ENCODE results near the gene MICAL3.

Gene MICAL3

GRCh38 chr22:17847360-17848078, 176.8 kb downstream of the MICAL3 start:
- in situ Hi-C loops (cut with HindIII; ENCODE audit: low sequenced_read_pairs) = no loop called here

DNA sequence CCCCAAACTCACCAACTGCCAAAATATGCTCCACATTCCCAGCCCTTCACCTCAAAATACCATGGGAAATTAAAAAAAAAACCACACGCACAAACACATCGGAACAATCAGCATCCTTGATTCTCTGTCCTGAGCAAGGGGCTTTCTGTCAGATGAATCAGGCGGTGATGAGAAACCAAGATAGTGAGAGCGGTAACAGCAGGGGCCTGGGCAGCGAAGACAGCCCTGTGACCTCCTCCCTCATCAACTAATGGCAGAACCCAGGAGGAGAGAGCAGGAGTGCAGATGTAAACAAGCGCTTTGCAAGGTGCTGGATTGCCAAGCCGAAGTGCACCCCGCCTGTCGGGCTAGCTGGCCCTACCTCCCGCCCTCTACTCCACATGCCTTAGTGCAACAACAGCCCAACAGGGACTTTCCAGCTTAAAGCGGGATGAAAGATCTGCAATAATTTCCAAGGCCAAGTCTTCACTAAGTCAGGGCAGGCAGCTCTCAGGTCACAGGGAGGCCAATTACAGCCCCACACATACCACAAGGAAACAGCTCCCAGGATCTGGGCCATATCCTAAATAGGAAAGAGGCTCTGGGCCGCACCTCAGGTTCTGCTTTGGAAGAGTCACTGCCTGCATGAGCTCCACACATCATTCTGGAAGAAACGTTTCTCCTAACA, 177.9 kb downstream of the MICAL3 start:
- in situ Hi-C loops (cut with HindIII; ENCODE audit: low sequenced_read_pairs) = no loop called here

- in situ Hi-C loops (cut with HindIII; ENCODE audit: low sequenced_read_pairs) = no loop called here
Observed at GRCh38 chr22:17845790-17846189, 178.6 kb downstream of the MICAL3 start.

GRCh38 chr22:17845327-17845726, 179.0 kb downstream of the MICAL3 start:
- in situ Hi-C loops (cut with HindIII; ENCODE audit: low sequenced_read_pairs) = no loop called here

GRCh38 chr22:17844150-17844549, 180.2 kb downstream of the MICAL3 start:
- in situ Hi-C loops (cut with HindIII; ENCODE audit: low sequenced_read_pairs) = no loop called here

DNA sequence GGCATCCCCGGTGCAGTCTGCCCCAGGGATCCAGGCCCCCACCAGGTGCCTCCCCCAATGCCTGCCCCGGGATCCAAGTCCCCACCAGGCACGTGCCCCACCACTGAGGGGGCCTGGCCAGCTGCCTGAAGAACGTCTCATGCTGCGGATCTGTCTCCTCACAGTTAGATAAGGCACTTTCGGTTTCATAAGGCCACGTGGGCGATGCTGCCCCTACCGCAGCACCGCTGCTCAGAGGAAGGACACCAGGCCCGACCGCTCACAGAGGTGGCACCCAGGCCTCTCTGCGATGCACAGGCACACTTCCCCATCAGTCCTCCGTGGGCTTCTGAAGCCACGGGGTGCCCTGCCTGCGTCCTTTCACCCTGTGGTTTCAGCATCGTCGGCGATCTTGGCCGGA, 182.0 kb downstream of the MICAL3 start:
- in situ Hi-C loops (cut with HindIII; ENCODE audit: low sequenced_read_pairs) = no loop called here

DNA sequence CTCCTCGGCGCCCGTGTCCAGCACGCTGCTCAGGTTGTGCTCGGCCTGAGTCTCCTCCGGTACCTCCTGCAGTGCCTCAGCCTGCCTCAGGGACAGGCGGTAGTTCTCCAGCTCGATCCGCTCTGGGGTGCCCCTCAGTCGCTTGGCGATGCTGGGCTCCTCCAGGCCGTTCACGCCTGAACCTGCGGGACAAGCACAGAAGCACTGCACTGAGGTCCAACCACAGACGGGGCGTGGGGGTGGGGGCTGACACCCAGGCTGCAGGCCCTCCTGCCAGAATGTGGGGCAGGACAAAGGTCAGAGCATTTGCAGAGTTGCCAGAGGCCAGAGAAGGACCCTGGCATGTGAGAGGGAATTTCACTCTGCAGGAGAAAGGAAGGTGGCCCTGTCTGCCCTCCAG, 182.5 kb downstream of the MICAL3 start:
- in situ Hi-C loops (cut with HindIII; ENCODE audit: low sequenced_read_pairs) = no loop called here

DNA sequence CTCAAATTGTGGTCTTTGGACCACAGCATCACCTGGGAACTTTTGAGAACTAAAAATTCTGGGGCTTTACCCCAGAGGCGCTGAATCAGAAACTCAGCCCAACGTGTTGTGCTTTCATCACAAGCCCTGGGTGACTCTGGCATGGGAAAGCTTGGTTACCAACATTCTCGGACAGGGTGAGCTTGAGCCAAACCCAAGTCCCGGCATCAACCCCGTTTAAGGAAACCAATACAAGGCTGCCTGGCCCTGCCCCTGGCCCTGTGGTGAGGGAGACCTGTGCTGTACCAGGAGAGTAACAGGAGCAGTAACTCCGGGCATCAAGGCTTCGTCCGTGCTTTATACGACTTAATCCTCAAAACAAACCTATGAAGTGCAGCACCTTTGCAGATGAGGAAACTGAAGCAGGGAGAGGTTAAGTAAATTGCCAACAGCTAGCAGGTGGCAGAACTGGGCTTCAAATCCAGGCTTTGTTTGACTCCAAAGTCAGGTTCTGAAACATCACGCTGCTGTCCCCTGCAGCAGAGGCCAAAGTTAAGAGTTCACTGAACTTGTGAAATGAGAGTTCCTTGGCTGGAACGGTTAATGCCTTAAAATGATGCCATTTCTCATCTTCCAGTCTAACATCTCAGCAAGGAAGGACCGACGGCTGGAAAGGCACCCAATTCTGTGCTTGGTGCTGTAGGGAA, 186.0 kb downstream of the MICAL3 start:
- in situ Hi-C loops (cut with HindIII; ENCODE audit: low sequenced_read_pairs) = no loop called here

GRCh38 chr22:17836992-17837742, 187.2 kb downstream of the MICAL3 start:
- in situ Hi-C loops (cut with HindIII; ENCODE audit: low sequenced_read_pairs) = no loop called here

GRCh38 chr22:17835256-17835655, 189.1 kb downstream of the MICAL3 start:
- in situ Hi-C loops (cut with HindIII; ENCODE audit: low sequenced_read_pairs) = no loop called here

DNA sequence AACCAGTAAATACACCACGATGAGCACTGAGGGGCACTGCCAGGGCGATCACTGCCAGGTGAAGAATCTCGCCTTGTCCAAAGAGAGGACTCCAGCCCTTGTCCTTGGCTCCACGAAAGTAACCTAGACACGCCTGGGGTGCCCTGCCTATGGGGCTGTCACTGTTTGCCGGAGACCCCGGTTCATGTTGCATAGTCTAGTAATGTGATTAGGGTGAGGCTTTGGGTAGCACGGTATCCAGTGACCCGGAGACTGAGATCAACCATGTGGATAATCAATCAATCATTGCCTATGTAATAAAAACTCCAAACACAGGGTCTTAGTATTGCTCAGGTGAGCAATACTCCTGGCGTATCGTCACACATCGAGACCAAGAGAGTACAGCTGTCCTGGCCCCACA, 190.9 kb downstream of the MICAL3 start:
- in situ Hi-C loops (cut with HindIII; ENCODE audit: low sequenced_read_pairs) = no loop called here

GRCh38 chr22:17832665-17833064, 191.7 kb downstream of the MICAL3 start:
- in situ Hi-C loops (cut with HindIII; ENCODE audit: low sequenced_read_pairs) = no loop called here

GRCh38 chr22:17831501-17832251, 192.7 kb downstream of the MICAL3 start:
- in situ Hi-C loops (cut with HindIII; ENCODE audit: low sequenced_read_pairs) = no loop called here

- in situ Hi-C loops (cut with HindIII; ENCODE audit: low sequenced_read_pairs) = no loop called here
Observed at GRCh38 chr22:17830043-17830961, 194.1 kb downstream of the MICAL3 start.

GRCh38 chr22:17829695-17830042, 194.7 kb downstream of the MICAL3 start:
- in situ Hi-C loops (cut with HindIII; ENCODE audit: low sequenced_read_pairs) = no loop called here

- in situ Hi-C loops (cut with HindIII; ENCODE audit: low sequenced_read_pairs) = no loop called here
Observed at GRCh38 chr22:17828502-17829080, 195.8 kb downstream of the MICAL3 start.

DNA sequence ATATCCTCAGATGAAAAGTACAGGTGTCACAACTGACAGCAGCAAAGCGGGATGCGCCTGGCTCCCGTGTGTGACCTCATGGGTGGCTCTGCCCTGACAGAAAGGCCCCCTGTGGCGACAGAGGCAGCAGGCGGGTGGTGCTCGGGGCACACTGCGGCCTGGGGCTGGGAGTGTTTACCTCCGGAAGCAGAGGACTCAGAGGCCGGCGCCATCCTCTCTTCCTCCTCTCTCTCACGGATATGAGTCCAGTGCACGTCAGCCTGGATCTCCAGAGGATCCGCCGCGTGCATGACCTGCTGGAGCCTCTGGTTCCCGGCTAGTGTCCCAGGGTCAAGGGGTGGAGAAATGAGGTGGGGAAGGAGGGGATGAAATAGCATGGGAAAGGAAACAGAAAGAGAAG, 196.9 kb downstream of the MICAL3 start:
- in situ Hi-C loops (cut with HindIII; ENCODE audit: low sequenced_read_pairs) = no loop called here

DNA sequence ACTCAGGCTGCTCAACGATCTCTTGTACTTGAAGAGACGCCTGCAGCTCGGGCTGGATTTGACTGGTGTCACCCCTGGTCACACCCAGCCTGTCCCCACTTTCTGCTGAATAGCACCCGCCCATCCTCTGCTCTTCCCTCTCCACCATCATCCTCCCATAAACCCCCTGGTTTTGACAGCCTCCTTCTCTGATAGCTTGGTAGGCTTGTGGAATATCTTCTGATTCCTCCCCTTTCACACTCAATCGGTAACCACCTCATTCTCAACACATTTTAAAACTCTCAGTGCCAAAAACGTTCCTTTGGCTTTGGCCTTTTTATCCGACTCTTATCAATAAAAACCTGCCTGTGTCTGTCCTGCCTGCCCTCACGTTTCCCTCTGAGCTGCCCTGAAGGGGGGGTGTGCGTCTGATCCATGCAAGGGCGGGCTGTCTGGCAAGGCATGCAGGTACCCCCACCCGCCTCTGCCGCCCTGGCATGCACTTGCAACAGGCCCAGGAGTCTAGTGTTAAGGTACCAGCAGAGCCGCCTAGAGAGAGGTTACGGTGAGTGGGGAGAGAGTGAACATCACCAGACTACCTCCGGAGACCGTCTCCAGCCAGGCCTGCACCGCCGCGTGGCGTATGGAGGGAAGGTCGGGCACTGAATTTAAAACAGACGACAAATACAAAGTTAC, 198.3 kb downstream of the MICAL3 start:
- in situ Hi-C loops (cut with HindIII; ENCODE audit: low sequenced_read_pairs) = no loop called here

- in situ Hi-C loops (cut with HindIII; ENCODE audit: low sequenced_read_pairs) = no loop called here
Observed at GRCh38 chr22:17824457-17824856, 199.9 kb downstream of the MICAL3 start.
